K562 (cell line): Measurements from ENCODE around the gene RANBP3. TPM values are rescaled to one million over a fixed set of nuclear protein-coding genes. Genes with fewer than 3 reads are reported as not detected.

Source experiments
- MYC ChIP-seq, 2 experiments: fragments of 250-450 bp in 1 of 2; sonication (Bioruptor Pico) in 1 of 2; IDR thresholded peaks; 2 replicates each; pipeline versions ENCODE4 v1.5.1 to v1.6.1; 2012 to 2021; ENCODE audit warnings: low read depth in 2 of 2, borderline replicate concordance in 1 of 2, improper control_type of control experiment in 1 of 2, low read length in 1 of 2, mild to moderate bottlenecking in 1 of 2, moderate library complexity in 1 of 2
- SRSF1 ChIP-seq: fragments of 200-400 bp; formaldehyde crosslinking; IDR thresholded peaks from 2 replicates; pipeline ENCODE4 v1.6.1; 2017; ENCODE audit warnings: mild to moderate bottlenecking, low read depth, low read length, moderate library complexity
- ZNF165 ChIP-seq: fragments of 250-450 bp; sonication (Bioruptor Pico); IDR thresholded peaks from 2 replicates; pipeline ENCODE4 v1.4.0; 2020; ENCODE audit warnings: borderline replicate concordance
- ZNF217 ChIP-seq: sonication (generic); formaldehyde crosslinking; IDR thresholded peaks from 2 replicates; pipeline ENCODE4 v1.8.0; 2022; ENCODE audit warnings: mild to moderate bottlenecking, missing genetic modification reagents
- ZNF318 ChIP-seq, 2 experiments: fragments of 450-650 bp; IDR thresholded peaks; 2 replicates each; pipeline ENCODE4 v1.6.1; 2016; ENCODE audit warnings: mild to moderate bottlenecking in 2 of 2, borderline replicate concordance in 1 of 2, low read depth in 1 of 2, moderate library complexity in 1 of 2
- ZNF707 ChIP-seq: fragments of 250-450 bp; sonication (Bioruptor Pico); conservative IDR thresholded peaks from 2 replicates; pipeline ENCODE4 v1.8.0; 2022; ENCODE audit warnings: inconsistent platforms, mild to moderate bottlenecking, moderate library complexity
- polyA plus RNA-seq, 8 experiments: library from polyadenylated mRNA; depleted of rRNA in 4 of 8; stranded (reverse) in 5 of 8; unstranded in 3 of 8; fragments of >200 nt; fragmentation: Nextera tagmentation in 2 of 8; fragmentation: Illumina TruSeq in 1 of 8; extraction: Ambion mirVana in 2 of 8; extraction: Trizol in 1 of 8; gene quantifications; 2 replicates each; pipeline versions ENCODE4 v1.2.1 to v1.2.3, GENCODE V29; 2011 to 2014; ENCODE audit warnings: inconsistent platforms in 1 of 8, missing spikeins in 1 of 8
- total RNA-seq, 7 experiments: library from RNA; depleted of rRNA in 6 of 7; stranded (reverse); fragments of >200 nt in 6 of 7; fragmentation: Illumina TruSeq in 2 of 7; extraction: Trizol in 2 of 7; gene quantifications; 2 replicates each; pipeline versions ENCODE4 v1.2.1 to v1.2.3, GENCODE V29; 2011 to 2021; ENCODE audit warnings: low replicate concordance in 1 of 7

Gene RANBP3
- total and polyA plus RNA-seq, 9 of the 15 experiments (the other 6 are each of a cell fraction or from before 2014, with no cell fraction given), result 0.90 to 95.1 (median 63.2) TPM

- no peak for TF ChIP-seq ZNF318 (IDR thresholded peaks at IDR 0.05; ENCODE audit: borderline replicate concordance in 1 of 2, low read depth in 1 of 2)
- no peak for TF ChIP-seq ZNF165 (CRISPR knock-in tag)
- no peak for TF ChIP-seq ZNF707
- TF ChIP-seq SRSF1, result no peak
- TF ChIP-seq MYC (IDR thresholded peaks at IDR 0.05; ENCODE audit: low read depth, low read length), result no peak
- no peak for TF ChIP-seq MYC (CRISPR knock-in tag; IDR thresholded peaks at IDR 0.05; ENCODE audit: borderline replicate concordance, low read depth)
- no peak for TF ChIP-seq ZNF217
Observed at GRCh38 chr19:5951338-5951861, 26.5 kb downstream of the RANBP3 start (continued).
